ENCODE results near the gene TOX2.

TOX2 gene

GRCh38 chr20:43940518-43941225 is 26.0 kb downstream of the TOX2 start:
- no peak for DNase-seq

GRCh38 chr20:43941476-43942200 is 27.0 kb downstream of the TOX2 start:
- DNase-seq, result no peak

GRCh38 chr20:43942201-43942590 is 27.5 kb downstream of the TOX2 start:
- no peak for DNase-seq

GRCh38 chr20:43942667-43943285 is 28.1 kb downstream of the TOX2 start:
- no peak for DNase-seq

GRCh38 chr20:43943725-43944124 is 29.1 kb downstream of the TOX2 start:
- no peak for DNase-seq

- DNase-seq, result no peak
These were observed 30.1 kb downstream of the TOX2 start for GRCh38 chr20:43944653-43945235.

- no peak for DNase-seq
These were observed 30.9 kb downstream of the TOX2 start for GRCh38 chr20:43945391-43946205.

- DNase-seq, result no peak
These were observed 31.5 kb downstream of the TOX2 start for GRCh38 chr20:43946206-43946491.

GRCh38 chr20:43946659-43947315 is 32.1 kb downstream of the TOX2 start:
- no peak for DNase-seq

GRCh38 chr20:43947316-43947710 is 32.7 kb downstream of the TOX2 start:
- no peak for DNase-seq

- DNase-seq, result no peak
These were observed 33.8 kb downstream of the TOX2 start for GRCh38 chr20:43948455-43948854.

GRCh38 chr20:43949248-43949647 is 34.6 kb downstream of the TOX2 start:
- DNase-seq, result no peak

- peak; percentile 46 for DNase-seq
These were observed 35.3 kb downstream of the TOX2 start for GRCh38 chr20:43949741-43950618.

- no peak for DNase-seq
These were observed 39.4 kb downstream of the TOX2 start for GRCh38 chr20:43953919-43954592.

GRCh38 chr20:43954704-43955061 is 40.0 kb downstream of the TOX2 start:
- no peak for DNase-seq

GRCh38 chr20:43955062-43955749 is 40.6 kb downstream of the TOX2 start:
- peak; percentile 28 for DNase-seq

- DNase-seq, result no peak
These were observed 41.1 kb downstream of the TOX2 start for GRCh38 chr20:43955750-43956191.

GRCh38 chr20:43957392-43957791 is 42.7 kb downstream of the TOX2 start:
- no peak for DNase-seq

- no peak for DNase-seq
These were observed 44.0 kb downstream of the TOX2 start for GRCh38 chr20:43958626-43959025.
